ENCODE measurements around the gene CAMKV.

DNA sequence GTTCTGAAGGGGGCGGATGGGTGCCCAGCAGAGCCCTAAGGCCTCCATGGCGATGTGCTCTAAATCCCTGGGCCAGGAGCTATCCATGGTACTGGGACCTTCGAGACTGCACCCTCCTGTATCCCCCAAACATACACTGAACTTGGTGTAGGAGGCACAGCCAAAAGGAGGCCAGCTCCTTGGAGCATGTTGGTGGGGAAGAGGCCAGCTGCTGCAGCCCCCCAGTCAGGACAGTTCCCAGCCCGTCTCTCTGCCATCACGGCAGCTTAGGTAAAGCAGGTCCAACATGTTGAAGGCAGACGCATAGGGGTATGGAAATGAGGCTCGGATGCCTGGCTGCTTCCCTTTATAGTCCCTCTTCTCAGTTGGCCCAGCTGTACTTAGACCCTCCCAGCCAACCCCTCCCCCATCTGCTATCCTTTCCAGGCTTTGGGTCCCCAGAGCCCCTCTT, 1.8 kb downstream of the CAMKV start:
- TF ChIP-seq POLR2A (IDR thresholded peaks at IDR 0.05) = no peak
- TF ChIP-seq, protein P1, sequence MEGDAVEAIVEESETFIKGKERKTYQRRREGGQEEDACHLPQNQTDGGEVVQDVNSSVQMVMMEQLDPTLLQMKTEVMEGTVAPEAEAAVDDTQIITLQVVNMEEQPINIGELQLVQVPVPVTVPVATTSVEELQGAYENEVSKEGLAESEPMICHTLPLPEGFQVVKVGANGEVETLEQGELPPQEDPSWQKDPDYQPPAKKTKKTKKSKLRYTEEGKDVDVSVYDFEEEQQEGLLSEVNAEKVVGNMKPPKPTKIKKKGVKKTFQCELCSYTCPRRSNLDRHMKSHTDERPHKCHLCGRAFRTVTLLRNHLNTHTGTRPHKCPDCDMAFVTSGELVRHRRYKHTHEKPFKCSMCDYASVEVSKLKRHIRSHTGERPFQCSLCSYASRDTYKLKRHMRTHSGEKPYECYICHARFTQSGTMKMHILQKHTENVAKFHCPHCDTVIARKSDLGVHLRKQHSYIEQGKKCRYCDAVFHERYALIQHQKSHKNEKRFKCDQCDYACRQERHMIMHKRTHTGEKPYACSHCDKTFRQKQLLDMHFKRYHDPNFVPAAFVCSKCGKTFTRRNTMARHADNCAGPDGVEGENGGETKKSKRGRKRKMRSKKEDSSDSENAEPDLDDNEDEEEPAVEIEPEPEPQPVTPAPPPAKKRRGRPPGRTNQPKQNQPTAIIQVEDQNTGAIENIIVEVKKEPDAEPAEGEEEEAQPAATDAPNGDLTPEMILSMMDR (IDR thresholded peaks at IDR 0.05) = no peak
- no peak for TF ChIP-seq EP300 (IDR thresholded peaks at IDR 0.05)

Measured in tibial nerve (tissue), 4 donors.